GM13976 (cell line): Measurements from ENCODE around the gene ARHGAP10.

Source experiments
- DNase-seq: peaks from one replicate; pipeline ENCODE4 v3.0.0; 2012; ENCODE audit warnings: low spot score
- in situ Hi-C: fragments of 300-500 bp; cut with MboI; formaldehyde crosslinking; loops from one replicate; pipeline ENCODE4 v1.12.0; 2022; ENCODE audit warnings: low sequenced_read_pairs, mixed read lengths, inconsistent platforms; ENCODE audit not compliant: unreplicated experiment
- TF ChIP-seq, protein P1 (sequence below): IDR thresholded peaks from 2 replicates; pipeline ENCODE4 v1.5.1; 2012; ENCODE audit warnings: borderline replicate concordance, mild to moderate bottlenecking; ENCODE audit not compliant: insufficient read depth; ENCODE audit errors: extremely low read depth, missing control alignments, control extremely low read depth

The ARHGAP10 gene

DNA sequence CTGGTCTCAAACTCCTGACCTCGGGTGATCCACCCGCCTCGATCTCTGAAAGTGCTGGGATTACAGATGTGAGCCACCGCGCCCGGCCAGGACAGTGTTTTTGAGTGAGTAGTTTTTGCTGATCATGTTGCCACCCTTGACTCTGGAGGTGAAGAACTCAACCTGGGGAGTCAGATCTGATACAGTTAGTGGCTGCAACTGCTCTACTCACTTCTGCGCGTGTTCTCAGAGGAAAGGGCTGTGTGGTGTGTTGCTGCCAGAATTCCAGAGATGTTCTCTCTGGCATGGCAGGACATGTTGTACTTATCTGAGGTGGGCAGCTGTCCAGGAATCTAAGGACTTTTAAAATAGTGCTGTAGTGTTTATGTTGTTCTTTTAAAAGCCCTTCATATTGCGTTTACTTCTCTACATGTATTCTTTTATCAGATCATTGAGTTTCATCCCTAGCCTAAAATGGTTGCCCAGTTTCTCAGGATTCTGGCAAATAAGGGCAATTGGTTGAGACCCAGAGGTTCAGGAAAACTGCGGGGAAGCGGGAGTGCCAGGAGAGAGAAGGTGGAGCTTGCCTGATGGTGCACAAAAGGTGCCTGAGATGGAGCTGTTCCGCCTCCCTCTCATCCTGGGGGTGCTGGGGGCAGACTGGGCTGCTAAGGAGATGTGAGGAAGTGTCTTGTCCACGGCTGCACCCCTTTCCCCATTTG, 97.7 kb downstream of the ARHGAP10 start:
- TF ChIP-seq, protein P1, sequence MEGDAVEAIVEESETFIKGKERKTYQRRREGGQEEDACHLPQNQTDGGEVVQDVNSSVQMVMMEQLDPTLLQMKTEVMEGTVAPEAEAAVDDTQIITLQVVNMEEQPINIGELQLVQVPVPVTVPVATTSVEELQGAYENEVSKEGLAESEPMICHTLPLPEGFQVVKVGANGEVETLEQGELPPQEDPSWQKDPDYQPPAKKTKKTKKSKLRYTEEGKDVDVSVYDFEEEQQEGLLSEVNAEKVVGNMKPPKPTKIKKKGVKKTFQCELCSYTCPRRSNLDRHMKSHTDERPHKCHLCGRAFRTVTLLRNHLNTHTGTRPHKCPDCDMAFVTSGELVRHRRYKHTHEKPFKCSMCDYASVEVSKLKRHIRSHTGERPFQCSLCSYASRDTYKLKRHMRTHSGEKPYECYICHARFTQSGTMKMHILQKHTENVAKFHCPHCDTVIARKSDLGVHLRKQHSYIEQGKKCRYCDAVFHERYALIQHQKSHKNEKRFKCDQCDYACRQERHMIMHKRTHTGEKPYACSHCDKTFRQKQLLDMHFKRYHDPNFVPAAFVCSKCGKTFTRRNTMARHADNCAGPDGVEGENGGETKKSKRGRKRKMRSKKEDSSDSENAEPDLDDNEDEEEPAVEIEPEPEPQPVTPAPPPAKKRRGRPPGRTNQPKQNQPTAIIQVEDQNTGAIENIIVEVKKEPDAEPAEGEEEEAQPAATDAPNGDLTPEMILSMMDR = no peak
- DNase-seq = no peak
- in situ Hi-C loops = no loop called here

DNA sequence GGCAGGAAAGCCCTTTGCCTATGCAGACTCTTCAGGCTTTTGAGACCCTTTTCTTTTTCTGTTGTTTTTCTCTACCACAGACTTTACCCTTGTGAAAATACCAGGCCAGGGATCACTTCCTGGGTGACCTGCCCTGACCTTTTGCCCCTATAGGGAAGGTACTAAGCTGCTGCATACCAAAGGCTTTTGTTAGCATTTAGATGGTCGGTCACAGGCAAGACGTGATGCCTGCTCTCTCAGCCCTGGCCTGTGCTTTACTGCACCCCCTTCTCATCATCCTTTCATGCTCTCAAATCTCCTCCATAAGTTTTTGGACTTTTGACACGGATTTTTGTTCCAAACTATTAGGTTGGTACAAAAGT, 98.2 kb downstream of the ARHGAP10 start:
- TF ChIP-seq, protein P1 = no peak
- no peak for DNase-seq
- in situ Hi-C loops = no loop called here

DNA sequence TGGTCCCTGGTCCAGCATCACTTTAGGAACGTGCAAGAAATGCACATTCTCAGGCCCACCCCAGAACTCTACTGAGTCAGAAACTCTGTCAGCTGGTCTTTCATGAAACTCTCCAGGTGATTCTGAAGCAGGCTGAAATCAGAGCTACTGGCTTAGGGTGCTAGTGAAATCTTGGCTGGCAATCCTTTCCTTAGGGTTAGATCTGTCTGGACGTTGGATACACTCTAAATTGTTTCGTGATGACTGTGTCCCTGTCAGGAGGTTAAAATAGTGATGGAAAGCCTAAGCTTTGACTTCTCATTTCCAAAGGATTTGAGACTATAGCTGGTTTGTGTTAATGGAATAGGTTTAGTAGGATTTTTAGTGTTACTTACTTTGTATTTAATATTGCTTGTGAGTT, 99.1 kb downstream of the ARHGAP10 start:
- in situ Hi-C loops = no loop called here
- TF ChIP-seq, protein P1 = no peak
- DNase-seq = no peak

DNA sequence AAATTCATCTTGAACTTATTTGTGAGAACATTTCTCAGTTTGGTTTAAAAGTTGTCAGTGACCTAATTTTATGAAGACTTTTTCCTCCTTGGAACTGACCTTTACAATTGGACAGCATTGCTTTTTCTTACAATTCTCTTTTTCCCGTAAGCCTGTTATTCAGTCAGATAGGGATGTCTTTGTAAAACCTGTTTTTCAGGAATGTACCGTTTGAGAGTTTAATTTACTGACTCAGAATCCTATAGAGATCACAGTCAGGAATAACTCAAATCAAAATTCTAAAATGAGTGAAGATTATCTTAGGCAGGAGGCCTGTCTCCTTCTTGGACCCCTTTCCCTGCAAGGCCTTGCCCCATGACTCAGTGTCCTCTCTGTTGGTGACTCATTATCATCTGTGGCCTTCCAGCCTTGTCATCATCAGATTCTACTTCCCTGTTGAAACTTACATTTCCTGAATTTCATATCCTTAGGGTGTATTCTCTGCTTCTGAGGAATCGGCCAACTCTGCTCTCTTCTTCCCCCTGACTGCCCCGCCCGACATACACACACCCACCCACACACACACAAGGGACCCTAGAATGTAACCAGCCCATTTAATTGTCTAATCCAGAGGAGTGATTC, 99.8 kb downstream of the ARHGAP10 start:
- TF ChIP-seq, protein P1 = no peak
- in situ Hi-C loops = no loop called here
- DNase-seq = no peak

DNA sequence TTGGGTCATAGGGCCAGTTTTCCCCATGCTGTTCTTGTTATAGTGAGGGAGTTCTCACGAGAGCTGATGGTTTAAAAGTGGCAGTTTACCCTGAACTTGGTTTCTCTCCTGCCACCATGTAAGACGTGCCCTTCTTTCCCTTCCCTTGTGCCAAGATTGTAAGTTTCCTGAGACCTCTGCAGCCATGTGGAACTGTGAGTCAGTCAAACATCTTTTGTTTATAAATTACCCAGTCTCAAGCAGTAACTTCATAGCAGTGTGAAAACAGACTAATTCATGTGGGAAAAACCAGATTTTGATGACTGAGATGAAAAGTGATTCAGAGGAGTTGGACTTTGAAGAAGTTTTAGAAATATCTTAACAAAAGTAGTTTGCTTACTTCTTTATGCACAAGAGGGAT, 101.4 kb downstream of the ARHGAP10 start:
- TF ChIP-seq, protein P1 = no peak
- in situ Hi-C loops = no loop called here
- DNase-seq = no peak

DNA sequence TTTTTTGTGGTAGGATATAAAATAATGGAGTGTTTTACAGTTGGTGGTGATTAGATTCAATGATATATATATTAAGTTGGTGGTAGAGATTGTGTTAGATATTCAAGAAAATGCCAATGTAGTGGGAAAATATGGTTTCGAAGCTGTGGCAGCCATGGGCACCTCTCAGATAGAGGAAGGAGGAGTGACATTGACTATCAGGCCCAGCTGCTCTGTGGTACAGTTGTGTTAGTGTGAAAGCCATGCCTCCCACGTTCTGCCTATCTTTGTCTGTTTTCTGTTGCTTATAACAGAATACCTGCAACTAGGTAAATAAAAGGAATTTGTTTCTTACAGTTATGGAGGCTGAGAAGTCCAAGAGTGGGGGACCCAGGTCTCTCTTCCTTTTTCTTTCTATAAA, 101.9 kb downstream of the ARHGAP10 start:
- no peak for DNase-seq
- in situ Hi-C loops = no loop called here
- TF ChIP-seq, protein P1 = no peak
